HK-2 (cell line): ENCODE data around the gene HTRA3.
"Not testable (repeated sequence)": the region's sequence is repeated elsewhere in the genome, so short reads cannot be mapped to it uniquely, and the experiment has no call there.

ENCODE experiments used
- DNase-seq: peaks from one replicate; pipeline ENCODE4 v3.0.0-alpha.2; 2018; ENCODE audit not compliant: unreplicated experiment

HTRA3 gene

GRCh38 chr4:8325291-8325973 lies 55.9 kb downstream of the HTRA3 start:
- no peak for DNase-seq

GRCh38 chr4:8326206-8326605 lies 56.7 kb downstream of the HTRA3 start:
- no peak for DNase-seq

- no peak for DNase-seq
Measured at GRCh38 chr4:8328456-8328855, 58.9 kb downstream of the HTRA3 start.

- no peak for DNase-seq
Measured at GRCh38 chr4:8328866-8329559, 59.5 kb downstream of the HTRA3 start.

- no peak for DNase-seq
Measured at GRCh38 chr4:8329560-8329858, 60.0 kb downstream of the HTRA3 start.

- DNase-seq, result no peak
Measured at GRCh38 chr4:8329859-8330761, 60.6 kb downstream of the HTRA3 start.

- no peak for DNase-seq
Measured at GRCh38 chr4:8330821-8331574, 61.4 kb downstream of the HTRA3 start.

- no peak for DNase-seq
Measured at GRCh38 chr4:8331575-8331955, 62.0 kb downstream of the HTRA3 start.

GRCh38 chr4:8332038-8332857 lies 62.7 kb downstream of the HTRA3 start:
- DNase-seq, result no peak

- DNase-seq, result no peak
Measured at GRCh38 chr4:8332891-8333331, 63.4 kb downstream of the HTRA3 start.

- no peak for DNase-seq
Measured at GRCh38 chr4:8333726-8334460, 64.3 kb downstream of the HTRA3 start.

GRCh38 chr4:8334786-8335460 lies 65.4 kb downstream of the HTRA3 start:
- no peak for DNase-seq

GRCh38 chr4:8335848-8336247 lies 66.3 kb downstream of the HTRA3 start:
- DNase-seq, result no peak

GRCh38 chr4:8336412-8337075 lies 67.0 kb downstream of the HTRA3 start:
- peak; percentile 31 for DNase-seq

GRCh38 chr4:8338351-8338961 lies 68.9 kb downstream of the HTRA3 start:
- DNase-seq, result no peak

GRCh38 chr4:8340781-8341241 lies 71.3 kb downstream of the HTRA3 start:
- no peak for DNase-seq

GRCh38 chr4:8341281-8341680 lies 71.7 kb downstream of the HTRA3 start:
- not testable (repeated sequence) for DNase-seq

GRCh38 chr4:8341691-8342090 lies 72.1 kb downstream of the HTRA3 start:
- no peak for DNase-seq
